Activated T-cell treated with anti-CD3 and anti-CD28 coated beads for 4 hours (primary cell): ENCODE data around the gene ADAMTS16.
"Not testable (repeated sequence)": the region's sequence is repeated elsewhere in the genome, so short reads cannot be mapped to it uniquely, and the experiment has no call there.

ENCODE experiments used
- DNase-seq: peaks from one replicate; pipeline ENCODE4 v3.0.0-alpha.2; 2020

Gene ADAMTS16

GRCh38 chr5:5139777-5140478 is at the start of gene ADAMTS16:
TSS of gene ADAMTS16 (plus strand) at chr5:5140330. CDS start at chr5:5140468, 138 bp downstream.
- no peak for DNase-seq

GRCh38 chr5:5092149-5092548 is 48.0 kb upstream of the ADAMTS16 start:
- DNase-seq: no peak

DNA sequence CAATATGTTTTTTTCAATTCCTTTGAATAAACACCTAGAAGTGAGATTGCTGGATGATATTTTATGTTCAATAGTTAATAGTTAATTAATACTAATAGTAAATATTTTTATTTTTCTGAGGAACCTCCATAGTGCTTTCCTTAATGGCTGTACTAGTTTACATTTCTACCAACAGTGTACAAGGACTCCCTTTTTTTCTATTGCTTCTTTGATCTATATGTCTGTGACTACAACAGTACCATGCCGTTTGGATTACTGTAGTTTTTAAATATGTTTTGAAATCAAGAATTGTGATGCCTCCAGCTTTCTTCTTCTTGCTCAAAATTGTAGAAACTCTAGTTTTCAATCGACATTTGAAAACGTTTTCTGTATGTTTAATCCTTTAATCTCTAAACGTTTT is 39.5 kb upstream of the ADAMTS16 start:
- no peak for DNase-seq

- DNase-seq: no peak
Measured at GRCh38 chr5:5101676-5102075, 38.5 kb upstream of the ADAMTS16 start.

DNA sequence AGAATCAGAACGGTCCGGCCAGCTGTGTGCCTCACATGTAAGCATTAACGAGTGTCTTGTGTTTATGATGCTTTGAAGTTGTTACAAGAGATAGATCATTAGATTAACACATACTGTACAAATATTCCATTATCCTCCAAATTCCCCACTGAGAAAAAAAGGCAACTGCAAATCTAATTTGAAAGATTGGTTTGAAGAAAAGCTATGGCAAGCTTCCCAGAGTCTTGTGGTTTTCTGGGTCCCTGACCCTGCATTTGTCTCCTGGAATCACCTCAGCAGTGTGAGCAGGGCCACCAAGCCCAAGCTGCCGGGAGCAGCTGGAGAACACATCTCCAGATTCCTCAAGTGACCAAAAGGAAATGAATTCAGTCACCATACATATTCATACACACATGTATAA is 36.9 kb upstream of the ADAMTS16 start:
- DNase-seq: no peak

GRCh38 chr5:5104550-5104949 is 35.6 kb upstream of the ADAMTS16 start:
- no peak for DNase-seq

DNA sequence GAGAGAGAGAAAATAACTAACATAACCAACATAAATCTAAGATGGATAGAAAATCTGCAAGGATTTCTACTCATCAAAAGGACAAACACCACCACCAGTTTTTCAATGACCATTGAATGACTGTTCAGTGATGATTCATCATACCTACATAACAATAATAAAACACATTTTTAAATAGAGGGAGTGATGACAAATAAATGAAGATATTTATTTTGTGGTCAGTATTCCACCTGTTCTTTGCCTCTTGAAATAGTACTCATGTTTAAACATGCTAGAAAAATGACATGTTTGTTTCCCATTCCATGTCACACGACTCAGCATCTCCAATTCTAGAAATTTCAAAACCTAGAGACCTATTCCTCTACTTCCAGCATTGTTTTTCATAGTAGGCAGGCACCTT is 34.6 kb upstream of the ADAMTS16 start:
- DNase-seq: no peak

- DNase-seq: no peak
Measured at GRCh38 chr5:5116956-5117355, 23.2 kb upstream of the ADAMTS16 start.

DNA sequence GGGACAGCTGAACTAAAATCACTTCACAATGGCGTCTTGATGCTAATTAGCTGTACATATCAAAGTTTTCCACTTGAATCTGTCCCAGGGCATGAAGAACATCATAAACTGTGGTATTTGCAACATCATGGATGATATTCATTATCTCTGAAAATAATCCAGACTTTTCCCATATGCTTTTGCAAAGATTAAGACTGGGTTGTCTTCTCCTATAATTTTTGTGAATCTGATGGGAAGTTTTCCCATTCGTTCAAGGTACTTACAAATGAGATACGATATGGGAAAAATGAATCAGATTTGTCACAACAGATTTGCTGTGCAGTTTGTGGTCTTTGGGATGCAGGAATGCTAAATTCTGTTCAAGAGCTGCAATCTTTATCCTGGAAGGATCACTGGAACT is 17.4 kb upstream of the ADAMTS16 start:
- no peak for DNase-seq

GRCh38 chr5:5124231-5124630 is 15.9 kb upstream of the ADAMTS16 start:
- no peak for DNase-seq

GRCh38 chr5:5126444-5126843 is 13.7 kb upstream of the ADAMTS16 start:
- no peak for DNase-seq

DNA sequence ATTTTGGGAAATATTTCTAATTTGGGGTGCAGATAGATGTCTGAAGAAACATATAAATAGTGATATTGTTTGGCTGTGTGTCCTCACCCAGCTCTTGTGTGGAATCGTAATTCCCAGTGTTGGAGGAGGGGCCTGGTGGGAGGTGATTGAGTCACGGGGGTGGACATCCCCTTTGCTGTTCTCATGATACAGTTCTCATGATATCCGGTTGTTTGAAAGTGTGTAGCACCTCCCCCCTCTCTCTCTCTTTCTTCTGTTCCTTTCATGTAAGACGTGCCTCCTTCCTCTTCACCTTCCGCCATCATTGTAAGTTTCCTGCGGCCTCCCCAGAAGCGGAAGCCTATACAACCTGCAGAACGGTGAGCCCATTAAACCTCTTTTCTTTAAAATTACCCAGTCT is 11.4 kb upstream of the ADAMTS16 start:
- no peak for DNase-seq

DNA sequence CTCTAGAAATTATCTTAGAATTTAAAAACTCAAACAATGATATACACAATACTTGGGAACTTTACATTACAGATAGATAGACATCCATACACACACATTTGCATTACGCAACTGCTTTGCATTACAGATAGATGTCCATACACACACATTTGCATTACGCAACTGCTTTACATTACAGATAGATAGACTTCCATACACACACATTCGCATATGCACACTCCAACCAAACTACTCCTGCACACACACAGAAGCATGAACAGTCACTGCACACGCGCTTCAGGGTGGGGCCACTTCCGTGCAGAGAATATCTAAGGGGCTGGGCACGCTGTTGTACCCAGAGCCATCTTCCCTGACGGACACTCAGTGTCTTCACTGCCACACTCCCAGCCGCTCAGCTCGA is 7.9 kb upstream of the ADAMTS16 start:
- DNase-seq: no peak

- DNase-seq: no peak
Measured at GRCh38 chr5:5132693-5133295, 7.3 kb upstream of the ADAMTS16 start.

DNA sequence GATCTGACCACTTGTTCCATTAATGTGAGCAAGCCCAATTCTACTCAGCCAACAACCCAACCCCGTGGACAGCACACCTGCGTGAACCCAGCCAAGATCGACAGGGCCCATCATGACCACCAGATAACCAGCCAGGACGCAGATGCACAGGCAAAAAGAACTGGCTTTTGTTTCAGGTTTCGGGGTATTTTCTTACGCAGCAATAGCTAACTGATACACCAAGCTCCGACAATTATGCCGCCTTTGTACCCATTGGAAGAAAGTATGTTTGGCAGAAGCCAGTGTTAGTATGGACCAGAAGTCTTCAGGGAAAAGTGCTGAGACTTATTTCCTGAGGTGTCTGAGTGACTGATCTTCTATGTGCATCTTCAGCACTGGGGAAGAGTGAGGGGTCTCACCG is 6.0 kb upstream of the ADAMTS16 start:
- no peak for DNase-seq

DNA sequence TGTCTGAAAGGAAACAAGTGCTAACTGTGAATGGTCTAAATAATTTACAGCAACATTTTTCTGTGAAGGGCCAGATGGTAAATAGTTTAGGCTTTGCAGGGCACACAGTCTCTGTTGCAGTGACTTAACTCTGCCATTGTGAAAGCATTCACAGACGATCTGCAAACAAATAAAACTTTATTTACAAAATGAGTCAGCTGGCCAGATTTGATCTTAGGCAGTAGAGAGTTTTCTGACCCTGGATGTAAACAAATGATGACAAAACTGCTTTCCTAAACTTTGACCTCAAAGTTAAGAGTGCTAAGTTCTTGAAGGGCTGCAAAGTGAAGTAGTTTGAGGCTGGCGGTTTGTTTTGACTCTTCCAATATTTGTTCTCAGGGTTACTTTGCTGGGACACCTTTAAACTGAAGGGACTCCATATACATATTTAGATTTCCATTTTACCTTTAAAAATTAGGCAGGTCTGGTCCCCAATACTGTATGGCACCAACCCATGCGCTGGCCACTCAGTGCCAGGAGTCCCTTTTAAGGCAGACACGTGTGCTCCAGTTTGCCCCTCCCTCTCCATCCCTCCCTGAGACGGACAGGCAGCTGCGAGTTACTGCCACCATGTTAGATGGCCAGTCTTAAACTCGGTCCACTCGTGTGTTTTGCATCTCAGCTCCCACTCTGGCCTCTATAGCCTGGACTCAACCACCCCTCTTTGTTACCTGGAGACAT is 4.0 kb upstream of the ADAMTS16 start:
- DNase-seq: no peak

- not testable (repeated sequence) for DNase-seq
Measured at GRCh38 chr5:5137851-5138250, 2.3 kb upstream of the ADAMTS16 start.

- DNase-seq: no peak
Measured at GRCh38 chr5:5139336-5139776, 774 bp upstream of the ADAMTS16 start.

GRCh38 chr5:5140479-5141338 is 579 bp downstream of the ADAMTS16 start:
- no peak for DNase-seq

GRCh38 chr5:5141339-5141599 is 1.1 kb downstream of the ADAMTS16 start:
- no peak for DNase-seq

GRCh38 chr5:5141625-5142525 is 1.7 kb downstream of the ADAMTS16 start:
- peak; percentile 41 for DNase-seq

DNA sequence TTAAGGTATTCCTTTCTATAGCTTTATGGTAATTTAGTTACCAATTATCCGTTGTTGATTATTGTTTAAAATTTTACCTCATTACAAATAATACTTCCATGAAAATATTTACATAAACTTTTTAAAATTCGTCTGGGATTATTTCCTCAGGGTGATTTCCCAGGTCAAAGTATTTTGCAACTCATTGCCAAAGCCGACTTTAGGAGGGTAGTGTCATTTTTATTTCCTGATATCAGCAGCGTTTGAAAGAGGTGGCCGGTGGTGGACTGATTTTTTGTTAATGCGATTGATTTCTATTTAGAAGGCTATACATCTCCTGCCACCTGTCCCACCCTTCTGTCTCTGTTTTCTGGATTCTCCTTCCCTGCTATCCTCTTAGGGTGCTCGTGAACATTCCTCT is 4.3 kb downstream of the ADAMTS16 start:
- DNase-seq: no peak
